HCT116 (cell line): ENCODE measurements around the gene MUC3A. TPM values are rescaled to one million over a fixed set of nuclear protein-coding genes. Genes with fewer than 3 reads are reported as not detected.

ENCODE experiments used
- ATAC-seq: fragments of 200-7000 bp; cut with Tn5 transposase; 2 replicates; pipeline ENCODE4 v1.9.1; 2020; ENCODE audit warnings: mild to moderate bottlenecking, moderate library complexity
- BruUV-seq: library from RNA; stranded (reverse); fragments of 400-500 nt; replicated peaks from 2 replicates; lab custom pipeline; 2021; lab: Mats Ljungman, UMichigan
- CTCF ChIA-PET: fragments of 300-600 bp; sonication (Branson Sonifier 250); formaldehyde crosslinking; loops from one replicate; lab custom pipeline; 2021; ENCODE audit warnings: antibody characterized with exemption; lab: Charles Lee
- POLR2A ChIA-PET: fragments of 300-600, 350-600 bp; sonication (Branson Sonifier 250); formaldehyde crosslinking; loops from one replicate; lab custom pipeline; 2021; ENCODE audit warnings: antibody characterized with exemption; lab: Charles Lee
- RAD21 ChIA-PET, 2 experiments: fragments of 300-600 bp; sonication (Branson Sonifier 250); formaldehyde crosslinking; loops; one replicate each; lab custom pipeline; 2023; ENCODE audit warnings: low total read pairs in 2 of 2; ENCODE audit not compliant: uncharacterized antibody in 2 of 2, unreplicated experiment in 2 of 2, low non-redundant PET in 1 of 2; lab: Charles Lee
- DNase-seq: peaks from one replicate; pipeline ENCODE4 v3.0.0-alpha.2; 2010; ENCODE audit warnings: low read depth, low spot score
- H2AFZ ChIP-seq: fragments of 200-600 bp; shearing (Covaris generic), sonication (generic); 2 replicates; pipeline ENCODE4 v1.6.1; 2017; ENCODE audit warnings: low read depth, mixed run types, mixed read lengths, antibody characterized with exemption, low read length; ENCODE audit not compliant: poor library complexity, severe bottlenecking
- H3K27ac ChIP-seq: 2 replicates; pipeline ENCODE4 v1.5.1; 2012; ENCODE audit warnings: low read depth, low read length
- H3K27me3 ChIP-seq: fragments of 200-600 bp; sonication (generic); 2 replicates; pipeline ENCODE4 v1.6.1; 2016; ENCODE audit warnings: mixed run types, low read length, mixed read lengths; ENCODE audit not compliant: insufficient read depth
- H3K36me3 ChIP-seq, 2 experiments: fragments of 200-500 bp in 1 of 2; fragments of 200-600 bp in 1 of 2; sonication (Bioruptor generic) in 1 of 2; sonication (generic) in 1 of 2; 2 replicates each; pipeline versions ENCODE4 v1.5.1 to v1.6.1; 2014 to 2016; ENCODE audit warnings: low read length in 2 of 2, inconsistent platforms in 1 of 2, mixed read lengths in 1 of 2, mixed run types in 1 of 2; ENCODE audit not compliant: insufficient read depth in 2 of 2, control insufficient read depth in 1 of 2
- H3K4me1 ChIP-seq, 2 experiments: fragments of 200-600 bp in 1 of 2; sonication (generic) in 1 of 2; 2 replicates each; pipeline versions ENCODE4 v1.5.1 to v1.6.1; 2012 to 2017; ENCODE audit warnings: low read length in 2 of 2, inconsistent platforms in 1 of 2, mild to moderate bottlenecking in 1 of 2, mixed read lengths in 1 of 2, mixed run types in 1 of 2, moderate library complexity in 1 of 2; ENCODE audit not compliant: insufficient read depth in 2 of 2, control insufficient read depth in 1 of 2
- H3K4me2 ChIP-seq: fragments of 200-600 bp; sonication (generic); 2 replicates; pipeline ENCODE4 v1.6.1; 2017; ENCODE audit warnings: mixed run types, low read length, mixed read lengths
- H3K4me3 ChIP-seq, 2 experiments: fragments of 200-600 bp in 1 of 2; sonication (generic) in 1 of 2; replicated peaks in 1 of 2; 2 replicates each; pipeline ENCODE4 v1.5.1; 2011 to 2016; ENCODE audit warnings: low read length in 2 of 2, control low read depth in 1 of 2, low read depth in 1 of 2, mild to moderate bottlenecking in 1 of 2, mixed read lengths in 1 of 2, mixed run types in 1 of 2
- H3K79me2 ChIP-seq: fragments of 200-600 bp; sonication (generic); 2 replicates; pipeline ENCODE4 v1.6.1; 2017; ENCODE audit warnings: mild to moderate bottlenecking, mixed run types, low read length, moderate library complexity, mixed read lengths; ENCODE audit not compliant: insufficient read depth
- H3K9ac ChIP-seq: fragments of 200-600 bp; sonication (generic); 2 replicates; pipeline ENCODE4 v1.6.1; 2016; ENCODE audit warnings: low read length, mixed read lengths
- H3K9me2 ChIP-seq: fragments of 200-600 bp; sonication (generic), shearing (Covaris generic); 2 replicates; pipeline ENCODE4 v1.6.1; 2017; ENCODE audit warnings: mixed run types, mild to moderate bottlenecking, moderate library complexity; ENCODE audit not compliant: insufficient read depth
- H3K9me3 ChIP-seq, 2 experiments: fragments of 200-500 bp in 1 of 2; fragments of 200-600 bp in 1 of 2; sonication (Bioruptor generic) in 1 of 2; sonication (generic) in 1 of 2; 2 replicates each; pipeline ENCODE4 v1.6.1; 2014 to 2017; ENCODE audit warnings: low read length in 2 of 2, mixed read lengths in 2 of 2, inconsistent platforms in 1 of 2, low read depth in 1 of 2, mild to moderate bottlenecking in 1 of 2, mixed run types in 1 of 2, moderate library complexity in 1 of 2; ENCODE audit not compliant: control insufficient read depth in 1 of 2, insufficient read depth in 1 of 2
- H4K20me1 ChIP-seq: fragments of 200-600 bp; sonication (generic), shearing (Covaris generic); 2 replicates; pipeline ENCODE4 v1.6.1; 2017; ENCODE audit warnings: mixed run types, mild to moderate bottlenecking, moderate library complexity; ENCODE audit not compliant: insufficient read depth
- ATF3 ChIP-seq: IDR thresholded peaks from 2 replicates; pipeline ENCODE4 v1.6.1; 2012
- EGR1 ChIP-seq: IDR thresholded peaks from 2 replicates; pipeline ENCODE4 v1.6.1; 2012; ENCODE audit warnings: low read depth
- FOSL1 ChIP-seq: IDR thresholded peaks from 2 replicates; pipeline ENCODE4 v1.6.1; 2012; ENCODE audit warnings: low read depth
- JUND ChIP-seq: IDR thresholded peaks from 2 replicates; pipeline ENCODE4 v1.6.1; 2012
- MAX ChIP-seq: IDR thresholded peaks from 2 replicates; pipeline ENCODE4 v1.6.1; 2012
- POLR2A ChIP-seq: IDR thresholded peaks from 2 replicates; pipeline ENCODE4 v1.7.0; 2011; ENCODE audit warnings: borderline replicate concordance; ENCODE audit not compliant: insufficient read depth, insufficient read length; ENCODE audit errors: extremely low read depth
- RAD21 ChIP-seq: IDR thresholded peaks from 2 replicates; pipeline ENCODE4 v1.6.1; 2012; ENCODE audit warnings: low read depth, mild to moderate bottlenecking
- SIN3A ChIP-seq: IDR thresholded peaks from 2 replicates; pipeline ENCODE4 v1.6.1; 2012; ENCODE audit warnings: low read depth
- SP1 ChIP-seq: IDR thresholded peaks from 2 replicates; pipeline ENCODE4 v1.6.1; 2012; ENCODE audit warnings: low read depth
- YY1 ChIP-seq: IDR thresholded peaks from 2 replicates; pipeline ENCODE4 v1.6.1; 2011; ENCODE audit warnings: low read length, low read depth, moderate library complexity, mild to moderate bottlenecking; ENCODE audit not compliant: insufficient replicate concordance; ENCODE audit errors: extremely low read depth
- ZFX ChIP-seq: fragments of 450-650 bp; IDR thresholded peaks from 2 replicates; pipeline ENCODE4 v1.6.1; 2017
- ZNF274 ChIP-seq: fragments of 200-500 bp; sonication (Bioruptor generic); IDR thresholded peaks from 2 replicates; pipeline ENCODE4 v1.6.1; 2014; ENCODE audit warnings: mild to moderate bottlenecking, low read depth, low read length, inconsistent platforms
- intact Hi-C: fragments of 100-400 bp; cut with micrococcal nuclease; formaldehyde crosslinking; loops from 2 replicates; pipeline ENCODE4 v1.10.0; 2022
- total RNA-seq: library from RNA; stranded (reverse); gene quantifications from one replicate; pipeline ENCODE4 v1.2.1, GENCODE V29; 2021; ENCODE audit not compliant: unreplicated experiment

MUC3A gene
- total RNA-seq, 1 experiment from 2014 or later: 30.8 TPM

GRCh38 chr7:100969066-100969615 lies 19.8 kb downstream of the MUC3A start, which contains the start of gene MUC12:
TSS of gene MUC12 (plus strand) at chr7:100969565. CDS start at chr7:100969623, 58 bp downstream.
- ChIA-PET RAD21 (no interaction called here), POLR2A (no interaction called here), CTCF (no interaction called here)
- BruUV-seq: no TSS peak
- TF ChIP-seq FOSL1: no peak
- no peak for TF ChIP-seq YY1
- no peak for TF ChIP-seq POLR2A
- no peak for TF ChIP-seq ATF3
- TF ChIP-seq ZNF274: no peak
- TF ChIP-seq JUND: no peak
- no peak for TF ChIP-seq RAD21
- TF ChIP-seq SIN3A: no peak
- TF ChIP-seq SP1: no peak
- no peak for TF ChIP-seq EGR1
- TF ChIP-seq MAX: no peak
- TF ChIP-seq ZFX: no peak
- no peak within 1 kb of the TSS for H3K4me2 ChIP-seq
- intact Hi-C loops: loop anchor here (5.0 to 10.0 kb wide), 2 partner anchors 108 to 226 kb away; no protein-coding TSS in a partner anchor
- H3K27ac ChIP-seq: no peak within 1 kb of the TSS
- H3K9me3 ChIP-seq: no peaks in the 10 kb centered on the region
- no peaks in the 10 kb centered on the region for H3K36me3 ChIP-seq
- H2AFZ ChIP-seq: no peak within 1 kb of the TSS
- no peak within 1 kb of the TSS for H3K9ac ChIP-seq
- DNase-seq: no peak
- H3K9me2 ChIP-seq: no peaks in the 10 kb centered on the region
- no peak for ATAC-seq
- peaks cover 6% of the 10 kb centered on the region; the same call in 1 of the 2 replicates for H3K27me3 ChIP-seq
- no peaks in the 10 kb centered on the region for H4K20me1 ChIP-seq
- peaks cover 6 to 23% of the 10 kb centered on the region in 2 experiments; a peak in 3 of 4 replicates for H3K4me1 ChIP-seq
- no peak within 1 kb of the TSS for H3K4me3 ChIP-seq
- H3K79me2 ChIP-seq: no peaks in the 10 kb centered on the region
